Panc1 (cell line): Measurements from ENCODE around the gene NUF2. TPM values are rescaled to one million over a fixed set of nuclear protein-coding genes. Genes with fewer than 3 reads are reported as not detected.

Experiments used
- ATAC-seq: fragments of 200-7000 bp; cut with Tn5 transposase; 2 replicates; pipeline ENCODE4 v1.9.1; 2020; ENCODE audit warnings: mild to moderate bottlenecking, moderate library complexity
- BruUV-seq: library from RNA; stranded (reverse); fragments of 400-500 nt; replicated peaks from 2 replicates; lab custom pipeline; 2021; lab: Mats Ljungman, UMichigan
- CTCF ChIA-PET: fragments of 300-600 bp; sonication (Branson Sonifier 250); formaldehyde crosslinking; loops from one replicate; lab custom pipeline; 2022; ENCODE audit warnings: antibody characterized with exemption; lab: Charles Lee
- POLR2A ChIA-PET: fragments of 300-600 bp; sonication (Branson Sonifier 250); formaldehyde crosslinking; loops from one replicate; lab custom pipeline; 2022; ENCODE audit warnings: antibody characterized with exemption; lab: Charles Lee
- DNase-seq: peaks from one replicate; pipeline ENCODE4 v3.0.0-alpha.2; 2010; ENCODE audit warnings: low read depth, low spot score
- H3K27ac ChIP-seq: 2 replicates; pipeline ENCODE4 v1.5.1; 2011; ENCODE audit warnings: mild to moderate bottlenecking, low read length, inconsistent platforms
- H3K27me3 ChIP-seq: fragments of 200-500 bp; sonication (Bioruptor generic); 2 replicates; pipeline ENCODE4 v1.6.0; 2014; ENCODE audit warnings: low read length, inconsistent platforms; ENCODE audit not compliant: control insufficient read depth, insufficient read depth
- H3K36me3 ChIP-seq: fragments of 200-500 bp; sonication (Bioruptor generic); 2 replicates; pipeline ENCODE4 v1.5.1; 2014; ENCODE audit warnings: inconsistent platforms, mild to moderate bottlenecking, low read length, moderate library complexity; ENCODE audit not compliant: control insufficient read depth, insufficient read depth
- H3K4me1 ChIP-seq: 2 replicates; pipeline ENCODE4 v1.5.1; 2011; ENCODE audit warnings: inconsistent platforms, mild to moderate bottlenecking, low read length, moderate library complexity; ENCODE audit not compliant: control insufficient read depth, insufficient read depth
- H3K4me3 ChIP-seq, 2 experiments: 2 replicates each; pipeline ENCODE4 v1.5.1; 2011 to 2012; ENCODE audit warnings: low read depth in 2 of 2, low read length in 2 of 2, mild to moderate bottlenecking in 2 of 2, inconsistent platforms in 1 of 2, moderate library complexity in 1 of 2
- H3K9me3 ChIP-seq: fragments of 200-500 bp; sonication (Bioruptor generic); 2 replicates; pipeline ENCODE4 v1.5.1; 2014; ENCODE audit warnings: low read depth, mild to moderate bottlenecking, inconsistent platforms, low read length, moderate library complexity; ENCODE audit not compliant: control insufficient read depth, insufficient read depth
- POLR2AphosphoS5 ChIP-seq: IDR thresholded peaks from 2 replicates; pipeline ENCODE4 v1.6.1; 2012; ENCODE audit warnings: mild to moderate bottlenecking, low read depth, low read length, moderate library complexity
- SIN3A ChIP-seq: IDR thresholded peaks from 2 replicates; pipeline ENCODE4 v1.6.1; 2012; ENCODE audit warnings: low read depth, mild to moderate bottlenecking, low read length, moderate library complexity, borderline replicate concordance; ENCODE audit not compliant: insufficient read depth
- TCF7L2 ChIP-seq: IDR thresholded peaks from 2 replicates; pipeline ENCODE4 v1.6.1; 2011; ENCODE audit warnings: mild to moderate bottlenecking, low read depth, low read length, inconsistent platforms
- in situ Hi-C: cut with HindIII; loops from 2 replicates; pipeline ENCODE4 v1.10.0; 2016; ENCODE audit warnings: low sequenced_read_pairs, low pct_unique_long_range_greater_than_20kb
- intact Hi-C: fragments of 100-400 bp; cut with micrococcal nuclease; formaldehyde crosslinking; loops from one replicate; pipeline ENCODE4 v1.10.0; 2022; ENCODE audit not compliant: unreplicated experiment
- total RNA-seq: library from RNA; stranded (reverse); gene quantifications from one replicate; pipeline ENCODE4 v1.2.1, GENCODE V29; 2021; ENCODE audit not compliant: unreplicated experiment
- TF ChIP-seq, protein P1 (sequence below): fragments of 450-650 bp; IDR thresholded peaks from 2 replicates; pipeline ENCODE4 v1.5.1; 2017; ENCODE audit warnings: mild to moderate bottlenecking
- TF ChIP-seq, protein P2 (sequence below), 2 experiments: IDR thresholded peaks; 2 replicates each; pipeline ENCODE4 v1.6.1; 2011 to 2012; ENCODE audit warnings: low read depth in 2 of 2, control low read depth in 1 of 2, low read length in 1 of 2, mild to moderate bottlenecking in 1 of 2, moderate library complexity in 1 of 2; ENCODE audit not compliant: insufficient read depth in 1 of 2

NUF2 gene
- total RNA-seq, 1 experiment from 2014 or later = 26.1 TPM

DNA sequence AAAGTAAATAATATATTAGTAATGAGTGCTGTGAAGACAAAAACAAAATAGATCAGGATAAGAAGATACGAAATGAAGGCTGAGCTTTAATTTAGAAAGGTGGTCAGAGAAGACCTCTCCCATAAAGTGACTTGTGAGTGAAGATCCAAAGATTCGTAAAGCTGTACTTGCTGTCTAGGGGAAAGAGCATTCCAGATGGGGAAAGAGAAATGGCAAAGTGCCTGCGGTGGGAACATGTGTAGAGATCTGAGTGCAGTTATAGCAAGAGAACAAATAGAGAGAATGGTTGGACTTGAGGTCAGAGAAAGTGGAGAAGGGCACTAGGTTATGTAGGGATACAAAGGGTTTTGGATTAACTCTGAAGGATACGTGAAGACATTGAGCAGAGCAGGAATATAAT, 60.6 kb downstream of the NUF2 start:
- POLR2A ChIA-PET = no interaction called here
- Histone ChIP-seq H3K36me3 (no peaks in the 10 kb centered on the region), H3K4me1 (no peaks in the 10 kb centered on the region), H3K27me3 (no peaks in the 10 kb centered on the region; the same call in 1 of the 2 replicates), H3K4me3 (no peak overlapping the region), H3K27ac (no peak overlapping the region), H3K9me3 (no peaks in the 10 kb centered on the region)
- TF ChIP-seq, protein P1, sequence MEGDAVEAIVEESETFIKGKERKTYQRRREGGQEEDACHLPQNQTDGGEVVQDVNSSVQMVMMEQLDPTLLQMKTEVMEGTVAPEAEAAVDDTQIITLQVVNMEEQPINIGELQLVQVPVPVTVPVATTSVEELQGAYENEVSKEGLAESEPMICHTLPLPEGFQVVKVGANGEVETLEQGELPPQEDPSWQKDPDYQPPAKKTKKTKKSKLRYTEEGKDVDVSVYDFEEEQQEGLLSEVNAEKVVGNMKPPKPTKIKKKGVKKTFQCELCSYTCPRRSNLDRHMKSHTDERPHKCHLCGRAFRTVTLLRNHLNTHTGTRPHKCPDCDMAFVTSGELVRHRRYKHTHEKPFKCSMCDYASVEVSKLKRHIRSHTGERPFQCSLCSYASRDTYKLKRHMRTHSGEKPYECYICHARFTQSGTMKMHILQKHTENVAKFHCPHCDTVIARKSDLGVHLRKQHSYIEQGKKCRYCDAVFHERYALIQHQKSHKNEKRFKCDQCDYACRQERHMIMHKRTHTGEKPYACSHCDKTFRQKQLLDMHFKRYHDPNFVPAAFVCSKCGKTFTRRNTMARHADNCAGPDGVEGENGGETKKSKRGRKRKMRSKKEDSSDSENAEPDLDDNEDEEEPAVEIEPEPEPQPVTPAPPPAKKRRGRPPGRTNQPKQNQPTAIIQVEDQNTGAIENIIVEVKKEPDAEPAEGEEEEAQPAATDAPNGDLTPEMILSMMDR = no peak
- no peak for TF ChIP-seq TCF7L2
- TF ChIP-seq, protein P2, sequence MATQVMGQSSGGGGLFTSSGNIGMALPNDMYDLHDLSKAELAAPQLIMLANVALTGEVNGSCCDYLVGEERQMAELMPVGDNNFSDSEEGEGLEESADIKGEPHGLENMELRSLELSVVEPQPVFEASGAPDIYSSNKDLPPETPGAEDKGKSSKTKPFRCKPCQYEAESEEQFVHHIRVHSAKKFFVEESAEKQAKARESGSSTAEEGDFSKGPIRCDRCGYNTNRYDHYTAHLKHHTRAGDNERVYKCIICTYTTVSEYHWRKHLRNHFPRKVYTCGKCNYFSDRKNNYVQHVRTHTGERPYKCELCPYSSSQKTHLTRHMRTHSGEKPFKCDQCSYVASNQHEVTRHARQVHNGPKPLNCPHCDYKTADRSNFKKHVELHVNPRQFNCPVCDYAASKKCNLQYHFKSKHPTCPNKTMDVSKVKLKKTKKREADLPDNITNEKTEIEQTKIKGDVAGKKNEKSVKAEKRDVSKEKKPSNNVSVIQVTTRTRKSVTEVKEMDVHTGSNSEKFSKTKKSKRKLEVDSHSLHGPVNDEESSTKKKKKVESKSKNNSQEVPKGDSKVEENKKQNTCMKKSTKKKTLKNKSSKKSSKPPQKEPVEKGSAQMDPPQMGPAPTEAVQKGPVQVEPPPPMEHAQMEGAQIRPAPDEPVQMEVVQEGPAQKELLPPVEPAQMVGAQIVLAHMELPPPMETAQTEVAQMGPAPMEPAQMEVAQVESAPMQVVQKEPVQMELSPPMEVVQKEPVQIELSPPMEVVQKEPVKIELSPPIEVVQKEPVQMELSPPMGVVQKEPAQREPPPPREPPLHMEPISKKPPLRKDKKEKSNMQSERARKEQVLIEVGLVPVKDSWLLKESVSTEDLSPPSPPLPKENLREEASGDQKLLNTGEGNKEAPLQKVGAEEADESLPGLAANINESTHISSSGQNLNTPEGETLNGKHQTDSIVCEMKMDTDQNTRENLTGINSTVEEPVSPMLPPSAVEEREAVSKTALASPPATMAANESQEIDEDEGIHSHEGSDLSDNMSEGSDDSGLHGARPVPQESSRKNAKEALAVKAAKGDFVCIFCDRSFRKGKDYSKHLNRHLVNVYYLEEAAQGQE (IDR thresholded peaks at IDR 0.05; ENCODE audit: insufficient read depth in 1 of 2, low read depth in 2 of 2, low read length in 1 of 2) = no peak
- TF ChIP-seq POLR2AphosphoS5 = no peak
- TF ChIP-seq SIN3A = no peak
- intact Hi-C loops = no loop called here
- CTCF ChIA-PET = no interaction called here
- in situ Hi-C loops = no loop called here
- no TSS peak for BruUV-seq
- ATAC-seq (no peak), DNase-seq (no peak)

DNA sequence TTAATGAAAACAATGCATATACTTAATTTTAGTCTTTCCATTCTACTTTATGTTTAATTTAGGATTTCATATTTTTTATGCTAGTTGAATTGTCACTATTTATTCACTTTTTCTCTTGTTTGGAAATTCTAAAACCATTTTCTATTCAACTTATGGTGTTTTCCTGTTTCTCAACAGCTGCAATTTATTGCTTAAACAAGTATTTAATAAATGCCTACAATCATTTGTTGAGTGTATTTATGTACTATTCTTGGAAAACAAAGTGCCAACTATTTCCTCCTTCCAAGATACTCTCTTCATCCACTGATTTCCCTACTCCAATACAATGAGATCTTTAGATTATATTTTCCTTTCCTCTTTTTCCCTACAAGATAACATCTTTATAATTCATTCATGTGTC, 65.4 kb downstream of the NUF2 start:
- no peak for TF ChIP-seq POLR2AphosphoS5
- TF ChIP-seq TCF7L2 = no peak
- TF ChIP-seq SIN3A = no peak
- TF ChIP-seq, protein P1 = no peak
- TF ChIP-seq, protein P2 (IDR thresholded peaks at IDR 0.05; ENCODE audit: insufficient read depth in 1 of 2, low read depth in 2 of 2, low read length in 1 of 2) = no peak
- no peak overlapping the region for H3K27ac ChIP-seq
- H3K4me3 ChIP-seq = no peak overlapping the region
- ChIA-PET POLR2A (no interaction called here), CTCF (no interaction called here)
- no peaks in the 10 kb centered on the region for H3K36me3 ChIP-seq
- H3K4me1 ChIP-seq = no peaks in the 10 kb centered on the region
- in situ Hi-C loops = no loop called here
- no TSS peak for BruUV-seq
- H3K27me3 ChIP-seq = no peaks in the 10 kb centered on the region
- intact Hi-C loops = no loop called here
- no peak for ATAC-seq
- no peaks in the 10 kb centered on the region for H3K9me3 ChIP-seq
- DNase-seq = no peak
